ENCODE results near the gene ENTR1.

The ENTR1 gene

DNA sequence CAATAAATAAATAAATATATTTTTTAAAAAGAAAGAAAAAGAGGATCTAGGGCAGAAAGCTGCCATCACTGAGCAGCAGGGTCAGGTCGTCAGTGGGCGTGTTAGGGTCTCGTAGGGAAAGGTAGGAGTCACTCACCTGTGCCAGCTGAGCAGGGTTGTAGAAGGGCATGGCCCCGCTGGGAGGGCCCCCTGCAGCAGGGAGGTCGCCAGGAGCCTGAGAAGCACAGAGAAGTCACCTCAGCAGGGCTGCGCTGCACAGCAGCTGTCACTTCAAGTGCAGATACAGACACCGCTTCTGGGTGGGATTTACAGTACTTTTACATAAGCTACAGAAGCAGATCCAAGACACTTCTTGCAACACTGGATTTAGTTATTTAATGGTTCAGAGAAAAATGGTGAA lies 33.3 kb upstream of the ENTR1 start:
- Mint-ChIP-seq H3K4me3 (no peak overlapping the region), H3K9me3 (no peaks in the 10 kb centered on the region), H3K4me1 (peaks cover 11 to 13% of the 10 kb centered on the region in 2 donors), H3K27ac (peak overlapping the region; percentile 22), H3K27me3 (no peaks in the 10 kb centered on the region), H3K36me3 (peaks cover 51 to 66% of the 10 kb centered on the region in 2 donors)
- DNase-seq (no peak), ATAC-seq (replicated peaks) (no peak)

DNA sequence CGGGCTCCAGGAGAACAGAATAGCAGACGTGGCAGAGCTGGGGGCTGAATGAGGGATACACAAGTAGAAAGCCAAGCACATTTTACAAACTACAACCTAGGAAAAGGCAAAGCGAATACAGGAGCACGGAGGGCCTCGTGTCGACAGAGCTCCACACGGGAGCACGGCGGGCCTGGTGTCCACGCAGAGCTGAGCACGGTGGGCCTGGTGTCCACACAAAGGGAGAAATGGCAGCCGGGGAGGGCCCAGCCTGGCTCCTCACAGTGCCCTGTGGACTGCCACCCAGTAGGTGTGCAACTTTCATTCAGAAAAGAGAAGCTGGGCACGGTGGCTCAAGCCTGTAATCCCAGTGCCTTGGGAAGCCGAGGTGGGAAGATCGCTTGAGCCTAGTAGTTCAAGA lies 32.7 kb upstream of the ENTR1 start:
- Mint-ChIP-seq H3K36me3 (peaks cover 46 to 60% of the 10 kb centered on the region in 2 donors), H3K27me3 (no peaks in the 10 kb centered on the region), H3K4me1 (peaks cover 13 to 15% of the 10 kb centered on the region in 2 donors), H3K27ac (no peak overlapping the region), H3K9me3 (no peaks in the 10 kb centered on the region), H3K4me3 (no peak overlapping the region)
- DNase-seq (no peak), ATAC-seq (replicated peaks) (no peak)

DNA sequence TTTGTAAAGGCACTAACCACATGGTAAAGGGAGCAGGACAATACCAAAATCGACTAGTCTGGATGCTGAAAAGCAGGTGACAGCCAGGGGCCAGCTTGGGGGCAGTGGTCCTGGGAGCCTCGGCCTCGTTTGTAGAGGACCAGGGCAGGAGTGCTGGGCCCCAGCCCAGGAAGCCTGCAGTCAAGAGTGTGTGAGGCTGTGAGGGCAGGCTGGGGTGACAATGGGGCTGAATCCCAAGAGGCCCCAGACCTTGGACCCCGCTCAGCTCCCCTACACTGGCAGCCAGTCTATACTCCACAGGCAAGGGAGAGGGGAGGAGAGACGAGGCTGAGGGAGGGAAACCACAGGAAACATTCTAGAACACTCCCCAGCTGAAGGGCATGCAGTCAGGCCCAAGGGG lies 31.9 kb upstream of the ENTR1 start:
- no peaks in the 10 kb centered on the region for H3K27me3 Mint-ChIP-seq
- peaks cover 41 to 54% of the 10 kb centered on the region in 2 donors for H3K36me3 Mint-ChIP-seq
- DNase-seq, result no peak
- H3K4me3 Mint-ChIP-seq, result no peak overlapping the region
- H3K4me1 Mint-ChIP-seq, result peaks cover 19 to 24% of the 10 kb centered on the region in 2 donors
- ATAC-seq (replicated peaks), result no peak
- no peak overlapping the region for H3K27ac Mint-ChIP-seq
- H3K9me3 Mint-ChIP-seq, result no peaks in the 10 kb centered on the region

DNA sequence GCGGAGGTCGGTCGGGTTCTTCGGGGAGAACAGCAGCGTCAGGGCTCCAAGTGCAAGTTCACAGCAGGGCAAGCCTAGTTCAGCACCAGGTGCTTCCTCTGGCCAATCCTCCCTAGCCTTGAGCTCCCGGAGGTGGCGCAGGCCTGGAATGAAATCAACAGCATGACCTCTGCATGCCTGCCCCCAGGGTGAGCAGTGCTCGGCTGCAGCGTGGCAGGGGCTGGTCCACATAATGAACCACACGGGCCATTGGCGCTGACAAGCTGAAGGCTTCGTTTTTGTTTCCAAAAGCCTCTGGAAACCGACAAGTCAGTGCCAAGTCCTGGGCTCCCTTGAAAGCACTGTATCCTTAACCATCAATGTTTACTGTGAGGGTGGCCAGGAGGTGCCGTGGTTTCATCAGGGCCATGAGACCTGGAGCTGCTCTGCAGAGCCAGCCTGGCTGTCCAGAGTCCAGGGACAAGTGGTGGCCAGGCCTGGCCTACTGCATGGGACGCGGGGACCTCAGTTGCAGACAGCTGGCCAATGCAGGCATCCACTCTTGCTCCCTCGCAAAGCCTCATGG lies 31.3 kb upstream of the ENTR1 start:
- peaks cover 40 to 52% of the 10 kb centered on the region in 2 donors for H3K36me3 Mint-ChIP-seq
- peak overlapping the region; percentile 37 for H3K27ac Mint-ChIP-seq
- H3K4me1 Mint-ChIP-seq, result peaks cover 24 to 29% of the 10 kb centered on the region in 2 donors
- no peak for ATAC-seq (replicated peaks)
- H3K4me3 Mint-ChIP-seq, result no peak overlapping the region
- DNase-seq, result no peak
- no peaks in the 10 kb centered on the region for H3K27me3 Mint-ChIP-seq
- H3K9me3 Mint-ChIP-seq, result no peaks in the 10 kb centered on the region

DNA sequence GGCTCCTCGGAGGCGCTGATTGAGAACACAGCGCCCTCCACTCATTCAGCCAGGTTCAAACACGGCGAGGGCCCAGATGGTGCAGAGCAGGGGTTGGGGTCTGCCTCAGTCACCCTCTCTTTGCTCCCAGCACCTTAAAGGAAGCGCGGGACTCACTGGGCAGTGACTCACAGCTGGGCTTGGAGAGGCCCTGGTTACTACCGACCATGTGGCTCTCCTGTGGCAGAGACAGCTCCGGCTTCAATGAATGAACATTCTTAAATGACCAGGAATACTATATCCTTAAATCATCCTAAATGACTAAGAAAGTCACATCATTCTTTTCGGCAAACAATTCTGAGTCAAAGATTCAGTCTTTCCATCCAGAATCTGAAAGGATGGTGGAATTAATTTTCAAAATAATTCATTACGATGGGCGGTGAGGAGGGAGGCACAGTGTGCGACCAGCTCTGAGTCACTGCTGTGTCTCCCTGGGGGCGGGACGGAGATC lies 30.8 kb upstream of the ENTR1 start:
- Mint-ChIP-seq H3K27ac (peak overlapping the region; percentile 37), H3K4me3 (no peak overlapping the region), H3K27me3 (no peaks in the 10 kb centered on the region), H3K36me3 (peaks cover 37 to 51% of the 10 kb centered on the region in 2 donors), H3K4me1 (peaks cover 28 to 29% of the 10 kb centered on the region in 2 donors), H3K9me3 (no peaks in the 10 kb centered on the region)
- ATAC-seq (replicated peaks), result no peak
- no peak for DNase-seq

DNA sequence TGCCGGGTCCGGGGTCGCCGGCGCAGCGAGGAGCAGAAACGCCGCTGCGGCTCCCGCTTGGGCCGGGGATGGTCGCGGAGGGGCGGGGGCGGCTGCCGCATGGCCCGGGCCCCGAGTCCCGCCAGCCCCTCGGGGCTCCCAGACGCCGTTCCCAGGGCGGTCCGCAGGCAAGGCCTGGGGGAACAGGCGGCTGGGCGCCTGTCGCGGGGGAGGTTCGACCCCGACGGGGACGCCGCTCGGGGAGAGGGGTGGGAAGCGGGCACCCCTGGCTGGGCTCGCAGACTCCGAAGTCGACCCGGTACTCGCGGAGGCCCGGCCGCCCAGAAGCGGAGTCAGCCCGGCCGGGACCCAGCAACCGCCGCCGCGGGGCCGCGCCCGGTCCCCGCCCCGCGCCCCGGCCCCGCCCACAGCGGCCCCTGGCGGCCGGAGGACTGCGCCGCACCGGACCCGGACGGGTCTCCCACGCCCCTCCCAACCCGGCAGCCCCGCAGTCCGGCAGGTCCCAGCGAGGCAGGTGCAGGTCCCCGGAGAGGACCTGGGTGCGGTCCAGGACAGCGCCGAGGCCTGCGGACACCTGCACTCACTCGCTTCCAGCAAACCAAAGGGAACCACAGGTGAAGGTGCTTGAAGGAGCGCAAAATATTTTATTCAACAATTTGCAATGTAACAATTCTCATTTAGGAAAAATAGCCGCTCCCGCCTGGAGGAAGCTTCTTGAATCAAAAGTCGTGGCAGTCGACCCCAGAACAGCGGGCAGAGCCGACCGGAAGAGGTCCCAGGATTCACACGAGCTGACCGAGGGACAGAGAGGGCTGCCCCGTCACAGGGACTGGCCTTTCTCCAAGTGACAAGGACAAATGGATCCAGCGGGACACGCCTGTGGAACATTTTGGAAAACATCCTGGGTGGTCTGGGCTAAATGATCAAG lies 29.3 kb upstream of the ENTR1 start, which contains the start of gene INPP5E:
TSS of gene INPP5E (minus strand) at position 365 of the 928 bp plus-strand sequence. CDS start 426 bp downstream, outside the sequence.
- Mint-ChIP-seq H3K27ac (peak within 1 kb of the TSS; percentile 85), H3K36me3 (peaks cover 37 to 49% of the 10 kb centered on the region in 2 donors), H3K27me3 (no peaks in the 10 kb centered on the region), H3K9me3 (no peaks in the 10 kb centered on the region), H3K4me3 (peak within 1 kb of the TSS; percentile 85 to 86), H3K4me1 (peaks cover 29 to 30% of the 10 kb centered on the region in 2 donors)
- ATAC-seq (replicated peaks) (peak; percentile 86), DNase-seq (peak; percentile 80)

GRCh38 chr9:136438548-136439480 lies 28.4 kb upstream of the ENTR1 start:
- H3K4me3 Mint-ChIP-seq, result peak overlapping the region; percentile 85 to 86
- H3K36me3 Mint-ChIP-seq, result peaks cover 29 to 42% of the 10 kb centered on the region in 2 donors
- no peaks in the 10 kb centered on the region for H3K9me3 Mint-ChIP-seq
- DNase-seq (peak; percentile 38), ATAC-seq (replicated peaks) (peak; percentile 76 to 78)
- peaks cover 29 to 30% of the 10 kb centered on the region in 2 donors for H3K4me1 Mint-ChIP-seq
- H3K27me3 Mint-ChIP-seq, result no peaks in the 10 kb centered on the region
- H3K27ac Mint-ChIP-seq, result peak overlapping the region; percentile 85

DNA sequence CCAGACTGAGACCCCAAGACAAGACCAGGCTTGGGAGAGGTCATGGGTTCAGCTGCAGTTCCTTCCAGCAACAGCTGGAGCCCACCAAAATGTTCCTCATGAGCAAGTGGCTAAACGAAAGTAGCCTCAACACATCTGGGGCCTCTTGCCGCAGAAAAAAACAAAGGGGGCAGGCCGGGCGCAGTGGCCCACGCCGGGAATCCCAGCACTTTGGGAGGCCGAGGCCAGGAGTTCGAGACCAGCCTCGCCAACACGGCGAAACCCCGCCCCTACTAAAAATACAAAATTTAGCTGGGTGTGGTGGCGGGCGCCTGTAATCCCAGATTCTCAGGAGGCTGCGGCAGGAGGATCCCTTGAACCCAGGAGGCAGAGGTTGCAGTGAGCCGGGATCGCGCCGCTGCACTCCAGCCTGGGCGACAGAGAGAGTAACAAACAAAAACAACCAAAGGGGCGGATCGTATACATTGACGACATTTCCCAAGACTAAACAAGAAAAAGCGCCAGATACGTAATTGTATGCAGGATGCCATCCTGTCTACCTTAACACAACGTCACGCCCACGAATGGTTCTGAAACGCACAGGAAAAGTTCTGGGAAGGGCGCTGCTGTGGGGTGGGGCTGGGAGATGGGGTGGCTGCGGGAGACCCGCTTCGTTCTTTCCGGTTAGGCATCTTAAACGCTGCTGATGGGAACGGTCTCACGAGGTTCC lies 27.6 kb upstream of the ENTR1 start:
- Mint-ChIP-seq H3K27ac (peak overlapping the region; percentile 85), H3K27me3 (no peaks in the 10 kb centered on the region), H3K9me3 (no peaks in the 10 kb centered on the region), H3K4me1 (peaks cover 29 to 30% of the 10 kb centered on the region in 2 donors), H3K36me3 (peaks cover 25 to 35% of the 10 kb centered on the region in 2 donors), H3K4me3 (peak overlapping the region; percentile 85 to 86)
- ATAC-seq (replicated peaks) (no peak), DNase-seq (no peak)

GRCh38 chr9:136437430-136437829 lies 27.0 kb upstream of the ENTR1 start:
- Mint-ChIP-seq H3K4me3 (peak overlapping the region; percentile 85 to 86), H3K4me1 (peaks cover 29 to 30% of the 10 kb centered on the region in 2 donors), H3K27ac (peak overlapping the region; percentile 73), H3K27me3 (no peaks in the 10 kb centered on the region), H3K9me3 (no peaks in the 10 kb centered on the region), H3K36me3 (peaks cover 24 to 29% of the 10 kb centered on the region in 2 donors)
- ATAC-seq (replicated peaks) (no peak), DNase-seq (no peak)

- H3K27ac Mint-ChIP-seq, result no peak overlapping the region
Measured at GRCh38 chr9:136436055-136436634, 25.7 kb upstream of the ENTR1 start.

GRCh38 chr9:136434580-136435169 lies 24.3 kb upstream of the ENTR1 start:
- DNase-seq, result no peak
- no peaks in the 10 kb centered on the region for H3K9me3 Mint-ChIP-seq
- no peak overlapping the region for H3K4me3 Mint-ChIP-seq
- peaks cover 12 to 19% of the 10 kb centered on the region in 2 donors for H3K36me3 Mint-ChIP-seq
- ATAC-seq (replicated peaks), result no peak
- H3K27me3 Mint-ChIP-seq, result no peaks in the 10 kb centered on the region
- H3K4me1 Mint-ChIP-seq, result peaks cover 17 to 19% of the 10 kb centered on the region in 2 donors
- H3K27ac Mint-ChIP-seq, result peak overlapping the region; percentile 31

More at GRCh38 chr9:136436055-136436634, 25.7 kb upstream of the ENTR1 start:
- Mint-ChIP-seq H3K27me3 (no peaks in the 10 kb centered on the region), H3K9me3 (no peaks in the 10 kb centered on the region), H3K4me3 (no peak overlapping the region), H3K36me3 (peaks cover 14 to 19% of the 10 kb centered on the region in 2 donors), H3K4me1 (peaks cover 27 to 29% of the 10 kb centered on the region in 2 donors)
- ATAC-seq (replicated peaks) (no peak), DNase-seq (no peak)

DNA sequence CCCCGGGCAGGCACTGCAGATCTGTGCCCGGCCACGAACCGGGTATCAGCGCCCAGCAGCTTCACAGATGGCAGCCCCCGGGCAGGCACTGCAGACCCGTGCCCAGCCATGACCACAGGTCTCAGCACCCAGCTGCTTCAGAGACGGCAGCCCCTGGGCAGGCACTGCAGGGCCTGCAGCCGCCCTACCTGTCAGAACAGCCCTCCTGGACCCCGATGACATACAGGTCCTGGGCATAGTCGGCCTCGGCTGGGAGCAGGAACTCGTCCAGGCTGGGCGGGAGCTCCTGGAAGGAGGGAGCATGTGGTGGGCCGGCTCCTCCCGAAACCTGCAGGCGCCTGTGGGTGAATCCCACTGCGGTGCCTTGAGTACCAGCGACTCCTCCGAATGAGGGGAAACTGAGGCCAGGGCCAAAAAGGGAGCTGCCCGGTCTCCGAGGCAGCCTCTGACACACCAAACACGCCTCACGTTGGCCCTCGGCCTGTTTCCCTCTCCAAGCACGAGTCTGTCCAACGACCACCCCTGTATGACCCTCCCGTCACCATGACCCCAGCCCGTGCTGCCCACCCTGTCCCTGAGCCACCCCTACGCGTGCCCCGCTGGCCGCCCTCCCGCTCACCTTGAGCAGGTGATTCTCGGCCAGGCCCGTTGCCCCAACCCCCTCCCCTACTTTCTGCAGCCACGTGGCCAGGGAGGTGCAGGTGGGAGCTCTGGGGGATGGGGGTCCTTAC lies 23.6 kb upstream of the ENTR1 start:
- H3K27me3 Mint-ChIP-seq, result no peaks in the 10 kb centered on the region
- peaks cover 16 to 20% of the 10 kb centered on the region in 2 donors for H3K36me3 Mint-ChIP-seq
- ATAC-seq (replicated peaks) (no peak), DNase-seq (no peak)
- no peak overlapping the region for H3K4me3 Mint-ChIP-seq
- H3K27ac Mint-ChIP-seq, result no peak overlapping the region
- no peaks in the 10 kb centered on the region for H3K9me3 Mint-ChIP-seq
- peaks cover 17 to 19% of the 10 kb centered on the region in 2 donors for H3K4me1 Mint-ChIP-seq
